GM23338 (cell line): ENCODE data around the gene ERBB4. TPM values are rescaled to one million over a fixed set of nuclear protein-coding genes. Genes with fewer than 3 reads are reported as not detected.

Source experiments
- ATAC-seq: fragments of 200-7000 bp; cut with Tn5 transposase; 3 replicates; pipeline ENCODE4 v1.9.1; 2020
- DNase-seq: peaks from one replicate; pipeline ENCODE4 v3.0.0-alpha.2; 2015; ENCODE audit warnings: low spot score
- H2AFZ ChIP-seq: fragments of 200-600 bp; sonication (generic); 2 replicates; pipeline ENCODE4 v1.8.0; 2016; ENCODE audit warnings: antibody characterized with exemption, mild to moderate bottlenecking, moderate library complexity
- H3F3A ChIP-seq: fragments of 200-600 bp; sonication (generic); replicated peaks from 2 replicates; pipeline ENCODE4 v1.8.0; 2017; ENCODE audit warnings: antibody characterized with exemption, mixed run types, low read depth
- H3K27ac ChIP-seq: fragments of 200-600 bp; sonication (generic); 2 replicates; pipeline ENCODE4 v1.6.1; 2016; ENCODE audit warnings: low read depth
- H3K27me3 ChIP-seq: fragments of 200-600 bp; sonication (generic); 2 replicates; pipeline ENCODE4 v1.8.0; 2016; ENCODE audit warnings: mild to moderate bottlenecking, mixed run types, moderate library complexity; ENCODE audit not compliant: insufficient read depth
- H3K36me3 ChIP-seq: fragments of 200-600 bp; sonication (generic); 2 replicates; pipeline ENCODE4 v1.8.0; 2016; ENCODE audit warnings: mild to moderate bottlenecking; ENCODE audit not compliant: insufficient read depth
- H3K4me1 ChIP-seq: fragments of 200-600 bp; sonication (generic); 2 replicates; pipeline ENCODE4 v1.8.0; 2016; ENCODE audit warnings: mild to moderate bottlenecking, moderate library complexity; ENCODE audit not compliant: insufficient read depth
- H3K4me2 ChIP-seq: fragments of 200-600 bp; sonication (generic); 2 replicates; pipeline ENCODE4 v1.7.1; 2017; ENCODE audit warnings: mixed run types
- H3K4me3 ChIP-seq: fragments of 200-600 bp; sonication (generic); 2 replicates; pipeline ENCODE4 v1.6.1; 2016; ENCODE audit warnings: mixed run types
- H3K79me2 ChIP-seq: fragments of 200-600 bp; sonication (generic); replicated peaks from 2 replicates; pipeline ENCODE4 v1.8.0; 2017; ENCODE audit warnings: mild to moderate bottlenecking; ENCODE audit not compliant: insufficient read depth
- H3K9me2 ChIP-seq: fragments of 200-600 bp; sonication (generic); 2 replicates; pipeline ENCODE4 v1.8.0; 2017; ENCODE audit not compliant: insufficient read depth
- H4K20me1 ChIP-seq: fragments of 200-600 bp; sonication (generic); replicated peaks from 2 replicates; pipeline ENCODE4 v1.8.0; 2017; ENCODE audit warnings: mild to moderate bottlenecking; ENCODE audit not compliant: insufficient read depth
- H3K27ac Mint-ChIP-seq: 2 replicates; pipeline ENCODE4 v1.8.0; 2020; ENCODE audit warnings: inconsistent platforms, mild to moderate bottlenecking, moderate library complexity, mixed read lengths
- H3K27me3 Mint-ChIP-seq: 3 replicates; pipeline ENCODE4 v1.8.0; 2022; ENCODE audit warnings: low read depth, mild to moderate bottlenecking, moderate library complexity, mixed read lengths, inconsistent platforms; ENCODE audit not compliant: insufficient read depth, poor library complexity
- H3K36me3 Mint-ChIP-seq: 3 replicates; pipeline ENCODE4 v1.8.0; 2021; ENCODE audit warnings: low read depth, mild to moderate bottlenecking, inconsistent platforms, moderate library complexity, mixed read lengths
- H3K4me1 Mint-ChIP-seq: 3 replicates; pipeline ENCODE4 v1.8.0; 2020; ENCODE audit warnings: mild to moderate bottlenecking, inconsistent platforms, mixed read lengths
- H3K4me3 Mint-ChIP-seq: 3 replicates; pipeline ENCODE4 v1.8.0; 2021; ENCODE audit warnings: moderate library complexity, mild to moderate bottlenecking, inconsistent platforms, mixed read lengths
- H3K9me3 Mint-ChIP-seq: 3 replicates; pipeline ENCODE4 v1.8.0; 2020; ENCODE audit warnings: moderate library complexity, mild to moderate bottlenecking, inconsistent platforms, mixed read lengths
- CREB1 ChIP-seq: fragments of 250-450 bp; sonication (Bioruptor Pico); IDR thresholded peaks from 2 replicates; pipeline ENCODE4 v1.5.0; 2020; ENCODE audit warnings: low read depth, mild to moderate bottlenecking, moderate library complexity
- EZH2 ChIP-seq: fragments of 200-600 bp; sonication (generic); IDR thresholded peaks from one replicate; pipeline ENCODE4 v1.8.0; 2017; ENCODE audit warnings: antibody characterized with exemption, mild to moderate bottlenecking, low read depth; ENCODE audit not compliant: unreplicated experiment
- polyA plus RNA-seq: library from polyadenylated mRNA; unstranded; fragments of >200 nt; fragmentation: Nextera tagmentation; extraction: Ambion mirVana; gene quantifications from 2 replicates; pipeline ENCODE4 v1.2.1, GENCODE V29; 2016
- total RNA-seq: library from RNA; depleted of rRNA; stranded (reverse); fragments of >200 nt; shearing (Covaris generic); gene quantifications from 2 replicates; pipeline ENCODE4 v1.2.3, GENCODE V29; 2014
- TF ChIP-seq, protein P1 (sequence below), 2 experiments: fragments of 200-600 bp in 1 of 2; sonication (generic) in 1 of 2; conservative IDR thresholded peaks; 2 replicates each; pipeline versions ENCODE4 v1.5.1 to v1.6.1; 2016 to 2017; ENCODE audit warnings: antibody characterized with exemption in 2 of 2, low read depth in 2 of 2, mild to moderate bottlenecking in 2 of 2, moderate library complexity in 1 of 2
- TF ChIP-seq, protein P2 (sequence below): fragments of 250-450 bp; sonication (Bioruptor Pico); IDR thresholded peaks from 2 replicates; pipeline ENCODE4 v1.5.0; 2020; ENCODE audit warnings: mild to moderate bottlenecking, moderate library complexity
- TF ChIP-seq, protein P3 (sequence below): IDR thresholded peaks from 2 replicates; pipeline ENCODE4 v1.6.1; 2016; ENCODE audit warnings: antibody characterized with exemption

ERBB4 gene
- total and polyA plus RNA-seq, 2 experiments from 2014 or later: 0.73 to 1.1 TPM

GRCh38 chr2:211513446-211513845, 1025.2 kb downstream of the ERBB4 start:
- Histone ChIP-seq H3K79me2 (no peaks in the 10 kb centered on the region), H3F3A (no peaks in the 10 kb centered on the region), H3K27me3 (no peaks in the 10 kb centered on the region), H2AFZ (no peak overlapping the region), H3K4me1 (0 out of 2 replicates have a peak, but pooled peaks cover 3% of the 10 kb centered on the region), H3K36me3 (no peaks in the 10 kb centered on the region), H3K4me2 (no peak overlapping the region), H4K20me1 (no peaks in the 10 kb centered on the region), H3K9me2 (no peaks in the 10 kb centered on the region), H3K4me3 (no peak overlapping the region), H3K27ac (no peak overlapping the region)
- TF ChIP-seq CREB1 (CRISPR knock-in tag) (no peak), EZH2 (no peak)
- TF ChIP-seq, protein P1, sequence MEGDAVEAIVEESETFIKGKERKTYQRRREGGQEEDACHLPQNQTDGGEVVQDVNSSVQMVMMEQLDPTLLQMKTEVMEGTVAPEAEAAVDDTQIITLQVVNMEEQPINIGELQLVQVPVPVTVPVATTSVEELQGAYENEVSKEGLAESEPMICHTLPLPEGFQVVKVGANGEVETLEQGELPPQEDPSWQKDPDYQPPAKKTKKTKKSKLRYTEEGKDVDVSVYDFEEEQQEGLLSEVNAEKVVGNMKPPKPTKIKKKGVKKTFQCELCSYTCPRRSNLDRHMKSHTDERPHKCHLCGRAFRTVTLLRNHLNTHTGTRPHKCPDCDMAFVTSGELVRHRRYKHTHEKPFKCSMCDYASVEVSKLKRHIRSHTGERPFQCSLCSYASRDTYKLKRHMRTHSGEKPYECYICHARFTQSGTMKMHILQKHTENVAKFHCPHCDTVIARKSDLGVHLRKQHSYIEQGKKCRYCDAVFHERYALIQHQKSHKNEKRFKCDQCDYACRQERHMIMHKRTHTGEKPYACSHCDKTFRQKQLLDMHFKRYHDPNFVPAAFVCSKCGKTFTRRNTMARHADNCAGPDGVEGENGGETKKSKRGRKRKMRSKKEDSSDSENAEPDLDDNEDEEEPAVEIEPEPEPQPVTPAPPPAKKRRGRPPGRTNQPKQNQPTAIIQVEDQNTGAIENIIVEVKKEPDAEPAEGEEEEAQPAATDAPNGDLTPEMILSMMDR (conservative IDR thresholded peaks at IDR 0.05; ENCODE audit: low read depth in 2 of 2): no peak
- ATAC-seq (no peak), DNase-seq (peak; percentile 11)
- H3K27me3 Mint-ChIP-seq: peaks cover 3% of the 10 kb centered on the region
- H3K4me1 Mint-ChIP-seq: peaks cover 11% of the 10 kb centered on the region
- no peaks in the 10 kb centered on the region for H3K36me3 Mint-ChIP-seq
- H3K4me3 Mint-ChIP-seq: no peak overlapping the region
- H3K27ac Mint-ChIP-seq: no peak overlapping the region
- H3K9me3 Mint-ChIP-seq: no peaks in the 10 kb centered on the region; the same call in 2 of the 3 replicates

DNA sequence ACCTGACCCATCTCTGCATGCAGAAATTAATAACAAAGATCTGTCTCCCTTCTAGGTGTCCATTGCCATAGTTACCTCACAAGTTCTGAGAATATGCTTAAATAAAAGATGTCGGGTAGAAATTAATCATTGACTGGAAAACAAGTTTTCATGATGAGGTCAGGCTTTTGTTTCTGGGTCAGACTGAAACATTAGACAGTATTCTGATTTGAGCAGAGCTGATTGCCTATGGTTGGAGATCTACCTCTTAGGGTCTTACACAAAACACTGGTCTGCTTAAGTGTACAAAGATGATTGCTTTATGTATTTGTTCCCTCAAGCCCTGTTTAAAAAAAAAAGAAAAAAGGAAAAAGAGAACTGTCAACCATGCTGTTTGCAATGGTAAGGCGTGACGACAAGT, 1025.8 kb downstream of the ERBB4 start:
- Histone ChIP-seq H3K4me3 (no peak overlapping the region), H3K27ac (no peak overlapping the region), H3K9me2 (no peaks in the 10 kb centered on the region), H4K20me1 (no peaks in the 10 kb centered on the region), H3K4me2 (no peak overlapping the region), H3K27me3 (no peaks in the 10 kb centered on the region), H3K36me3 (no peaks in the 10 kb centered on the region), H3K79me2 (no peaks in the 10 kb centered on the region), H3F3A (no peaks in the 10 kb centered on the region), H3K4me1 (0 out of 2 replicates have a peak, but pooled peaks cover 3% of the 10 kb centered on the region), H2AFZ (no peak overlapping the region)
- Mint-ChIP-seq H3K4me3 (no peak overlapping the region), H3K9me3 (peaks cover 5% of the 10 kb centered on the region; the same call in 1 of the 3 replicates), H3K27me3 (peaks cover 3% of the 10 kb centered on the region), H3K36me3 (no peaks in the 10 kb centered on the region; the same call in 2 of the 3 replicates), H3K27ac (no peak overlapping the region), H3K4me1 (peaks cover 11% of the 10 kb centered on the region)
- no peak for ATAC-seq
- no peak for DNase-seq
- TF ChIP-seq, protein P2, sequence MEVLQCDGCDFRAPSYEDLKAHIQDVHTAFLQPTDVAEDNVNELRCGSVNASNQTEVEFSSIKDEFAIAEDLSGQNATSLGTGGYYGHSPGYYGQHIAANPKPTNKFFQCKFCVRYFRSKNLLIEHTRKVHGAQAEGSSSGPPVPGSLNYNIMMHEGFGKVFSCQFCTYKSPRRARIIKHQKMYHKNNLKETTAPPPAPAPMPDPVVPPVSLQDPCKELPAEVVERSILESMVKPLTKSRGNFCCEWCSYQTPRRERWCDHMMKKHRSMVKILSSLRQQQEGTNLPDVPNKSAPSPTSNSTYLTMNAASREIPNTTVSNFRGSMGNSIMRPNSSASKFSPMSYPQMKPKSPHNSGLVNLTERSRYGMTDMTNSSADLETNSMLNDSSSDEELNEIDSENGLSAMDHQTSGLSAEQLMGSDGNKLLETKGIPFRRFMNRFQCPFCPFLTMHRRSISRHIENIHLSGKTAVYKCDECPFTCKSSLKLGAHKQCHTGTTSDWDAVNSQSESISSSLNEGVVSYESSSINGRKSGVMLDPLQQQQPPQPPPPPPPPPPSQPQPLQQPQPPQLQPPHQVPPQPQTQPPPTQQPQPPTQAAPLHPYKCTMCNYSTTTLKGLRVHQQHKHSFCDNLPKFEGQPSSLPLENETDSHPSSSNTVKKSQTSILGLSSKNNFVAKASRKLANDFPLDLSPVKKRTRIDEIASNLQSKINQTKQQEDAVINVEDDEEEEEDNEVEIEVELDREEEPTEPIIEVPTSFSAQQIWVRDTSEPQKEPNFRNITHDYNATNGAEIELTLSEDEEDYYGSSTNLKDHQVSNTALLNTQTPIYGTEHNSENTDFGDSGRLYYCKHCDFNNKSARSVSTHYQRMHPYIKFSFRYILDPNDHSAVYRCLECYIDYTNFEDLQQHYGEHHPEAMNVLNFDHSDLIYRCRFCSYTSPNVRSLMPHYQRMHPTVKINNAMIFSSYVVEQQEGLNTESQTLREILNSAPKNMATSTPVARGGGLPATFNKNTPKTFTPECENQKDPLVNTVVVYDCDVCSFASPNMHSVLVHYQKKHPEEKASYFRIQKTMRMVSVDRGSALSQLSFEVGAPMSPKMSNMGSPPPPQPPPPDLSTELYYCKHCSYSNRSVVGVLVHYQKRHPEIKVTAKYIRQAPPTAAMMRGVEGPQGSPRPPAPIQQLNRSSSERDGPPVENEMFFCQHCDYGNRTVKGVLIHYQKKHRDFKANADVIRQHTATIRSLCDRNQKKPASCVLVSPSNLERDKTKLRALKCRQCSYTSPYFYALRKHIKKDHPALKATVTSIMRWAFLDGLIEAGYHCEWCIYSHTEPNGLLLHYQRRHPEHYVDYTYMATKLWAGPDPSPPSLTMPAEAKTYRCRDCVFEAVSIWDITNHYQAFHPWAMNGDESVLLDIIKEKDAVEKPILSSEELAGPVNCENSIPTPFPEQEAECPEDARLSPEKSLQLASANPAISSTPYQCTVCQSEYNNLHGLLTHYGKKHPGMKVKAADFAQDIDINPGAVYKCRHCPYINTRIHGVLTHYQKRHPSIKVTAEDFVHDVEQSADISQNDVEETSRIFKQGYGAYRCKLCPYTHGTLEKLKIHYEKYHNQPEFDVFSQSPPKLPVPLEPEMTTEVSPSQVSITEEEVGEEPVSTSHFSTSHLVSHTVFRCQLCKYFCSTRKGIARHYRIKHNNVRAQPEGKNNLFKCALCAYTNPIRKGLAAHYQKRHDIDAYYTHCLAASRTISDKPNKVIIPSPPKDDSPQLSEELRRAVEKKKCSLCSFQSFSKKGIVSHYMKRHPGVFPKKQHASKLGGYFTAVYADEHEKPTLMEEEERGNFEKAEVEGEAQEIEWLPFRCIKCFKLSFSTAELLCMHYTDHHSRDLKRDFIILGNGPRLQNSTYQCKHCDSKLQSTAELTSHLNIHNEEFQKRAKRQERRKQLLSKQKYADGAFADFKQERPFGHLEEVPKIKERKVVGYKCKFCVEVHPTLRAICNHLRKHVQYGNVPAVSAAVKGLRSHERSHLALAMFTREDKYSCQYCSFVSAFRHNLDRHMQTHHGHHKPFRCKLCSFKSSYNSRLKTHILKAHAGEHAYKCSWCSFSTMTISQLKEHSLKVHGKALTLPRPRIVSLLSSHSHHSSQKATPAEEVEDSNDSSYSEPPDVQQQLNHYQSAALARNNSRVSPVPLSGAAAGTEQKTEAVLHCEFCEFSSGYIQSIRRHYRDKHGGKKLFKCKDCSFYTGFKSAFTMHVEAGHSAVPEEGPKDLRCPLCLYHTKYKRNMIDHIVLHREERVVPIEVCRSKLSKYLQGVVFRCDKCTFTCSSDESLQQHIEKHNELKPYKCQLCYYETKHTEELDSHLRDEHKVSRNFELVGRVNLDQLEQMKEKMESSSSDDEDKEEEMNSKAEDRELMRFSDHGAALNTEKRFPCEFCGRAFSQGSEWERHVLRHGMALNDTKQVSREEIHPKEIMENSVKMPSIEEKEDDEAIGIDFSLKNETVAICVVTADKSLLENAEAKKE (CRISPR knock-in tag): no peak
- TF ChIP-seq, protein P1 (conservative IDR thresholded peaks at IDR 0.05; ENCODE audit: low read depth in 2 of 2): no peak
- TF ChIP-seq, protein P3, sequence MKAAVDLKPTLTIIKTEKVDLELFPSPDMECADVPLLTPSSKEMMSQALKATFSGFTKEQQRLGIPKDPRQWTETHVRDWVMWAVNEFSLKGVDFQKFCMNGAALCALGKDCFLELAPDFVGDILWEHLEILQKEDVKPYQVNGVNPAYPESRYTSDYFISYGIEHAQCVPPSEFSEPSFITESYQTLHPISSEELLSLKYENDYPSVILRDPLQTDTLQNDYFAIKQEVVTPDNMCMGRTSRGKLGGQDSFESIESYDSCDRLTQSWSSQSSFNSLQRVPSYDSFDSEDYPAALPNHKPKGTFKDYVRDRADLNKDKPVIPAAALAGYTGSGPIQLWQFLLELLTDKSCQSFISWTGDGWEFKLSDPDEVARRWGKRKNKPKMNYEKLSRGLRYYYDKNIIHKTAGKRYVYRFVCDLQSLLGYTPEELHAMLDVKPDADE: no peak
- TF ChIP-seq CREB1 (CRISPR knock-in tag): no peak
